ENCODE results near the gene SIRT2.

The SIRT2 gene

GRCh38 chr19:38862321-38863059 is 36.9 kb downstream of the SIRT2 start (continued):
- TF ChIP-seq ZNF514 (tag by site-specific recombination; IDR thresholded peaks at IDR 0.05) (no peak), TRIM28 (IDR thresholded peaks at IDR 0.05; ENCODE audit: borderline replicate concordance, low read length) (peak; percentile 77), ZFP37 (tag by site-specific recombination; IDR thresholded peaks at IDR 0.05) (peak; percentile 79; the same call in 1 of the 2 replicates), ZNF704 (tag by site-specific recombination; IDR thresholded peaks at IDR 0.05) (no peak), ZNF561 (tag by site-specific recombination; IDR thresholded peaks at IDR 0.05; ENCODE audit: borderline replicate concordance) (peak; percentile 96), ZNF585B (tag by site-specific recombination; IDR thresholded peaks at IDR 0.05) (no peak), ZNF621 (tag by site-specific recombination; IDR thresholded peaks at IDR 0.05) (no peak), ZNF114 (tag by site-specific recombination; IDR thresholded peaks at IDR 0.05) (no peak), ZNF324 (tag by site-specific recombination; IDR thresholded peaks at IDR 0.05) (peak; percentile 78), ZNF140 (tag by site-specific recombination; IDR thresholded peaks at IDR 0.05) (no peak), HOXA7 (CRISPR knock-in tag; IDR thresholded peaks at IDR 0.05; ENCODE audit: borderline replicate concordance) (peak; percentile 67; the same call in 1 of the 2 replicates), ZNF529 (tag by site-specific recombination; IDR thresholded peaks at IDR 0.05; ENCODE audit: insufficient replicate concordance) (no peak), ZNF10 (tag by site-specific recombination; IDR thresholded peaks at IDR 0.05) (0 out of 2 replicates have a peak, but pooled peaks have one; percentile 44), ZNF610 (tag by site-specific recombination; IDR thresholded peaks at IDR 0.05; ENCODE audit: borderline replicate concordance) (peak; percentile 96), ZNF223 (tag by site-specific recombination; IDR thresholded peaks at IDR 0.05) (no peak; the same call in 1 of the 2 replicates), ZNF274 (IDR thresholded peaks at IDR 0.05; ENCODE audit: low read length) (no peak), ZNF274 (tag by site-specific recombination; IDR thresholded peaks at IDR 0.05; ENCODE audit: borderline replicate concordance) (no peak), ZNF391 (tag by site-specific recombination; IDR thresholded peaks at IDR 0.05; ENCODE audit: borderline replicate concordance, low read depth) (peak; percentile 56; the same call in 1 of the 2 replicates), ZBTB21 (tag by site-specific recombination; IDR thresholded peaks at IDR 0.05) (peak; percentile 79), KLF1 (tag by site-specific recombination; IDR thresholded peaks at IDR 0.05) (peak; percentile 100), ZEB2 (tag by site-specific recombination; IDR thresholded peaks at IDR 0.05) (peak; percentile 96), KLF17 (tag by site-specific recombination; IDR thresholded peaks at IDR 0.05) (peak; percentile 86), ZIC2 (tag by site-specific recombination; IDR thresholded peaks at IDR 0.05) (peak; percentile 94), ZNF660 (tag by site-specific recombination; IDR thresholded peaks at IDR 0.05) (peak; percentile 95), ZNF776 (tag by site-specific recombination; IDR thresholded peaks at IDR 0.05; ENCODE audit: borderline replicate concordance) (no peak), KLF16 (tag by site-specific recombination; IDR thresholded peaks at IDR 0.05) (peak; percentile 62), ZBTB7A (tag by site-specific recombination; IDR thresholded peaks at IDR 0.05; ENCODE audit: low read depth) (no peak), ZNF626 (tag by site-specific recombination; IDR thresholded peaks at IDR 0.05) (no peak), PATZ1 (tag by site-specific recombination; IDR thresholded peaks at IDR 0.05) (no peak; the same call in none of the 2 replicates), ZNF423 (tag by site-specific recombination; IDR thresholded peaks at IDR 0.05) (peak; percentile 58; the same call in 1 of the 2 replicates), ATF2 (tag by site-specific recombination; IDR thresholded peaks at IDR 0.05; ENCODE audit: low read depth) (no peak), KLF8 (tag by site-specific recombination; IDR thresholded peaks at IDR 0.05) (no peak; the same call in 1 of the 2 replicates), ZNF37A (tag by site-specific recombination; IDR thresholded peaks at IDR 0.05) (no peak), MYNN (tag by site-specific recombination; IDR thresholded peaks at IDR 0.05; ENCODE audit: borderline replicate concordance) (no peak), ZNF121 (tag by site-specific recombination; IDR thresholded peaks at IDR 0.05) (0 out of 2 replicates have a peak, but pooled peaks have one; percentile 29), ZNF664 (tag by site-specific recombination; IDR thresholded peaks at IDR 0.05) (peak; percentile 66; the same call in 1 of the 2 replicates), TCF7L2 (IDR thresholded peaks at IDR 0.05; ENCODE audit: borderline replicate concordance, low read depth, low read length) (no peak)
